Left forelimb (tissue), 1 donor: ENCODE measurements around the gene DRAXIN.

Source experiments
- DNase-seq: peaks from one replicate; pipeline ENCODE4 v3.0.0-alpha.2; 2018; ENCODE audit warnings: low spot score

Gene DRAXIN

GRCh38 chr1:11736746-11737639 is 45.5 kb downstream of the DRAXIN start:
- no peak for DNase-seq

GRCh38 chr1:11738096-11738495 is 46.6 kb downstream of the DRAXIN start:
- no peak for DNase-seq

- DNase-seq = no peak
These were observed 47.3 kb downstream of the DRAXIN start for GRCh38 chr1:11738783-11739182.

- no peak for DNase-seq
These were observed 49.0 kb downstream of the DRAXIN start for GRCh38 chr1:11740258-11741192.

- DNase-seq = no peak
These were observed 50.0 kb downstream of the DRAXIN start for GRCh38 chr1:11741482-11741881.

GRCh38 chr1:11741919-11742558 is 50.5 kb downstream of the DRAXIN start:
- DNase-seq = no peak

- DNase-seq = no peak
These were observed 52.8 kb downstream of the DRAXIN start for GRCh38 chr1:11744287-11744686.

- no peak for DNase-seq
These were observed 54.6 kb downstream of the DRAXIN start for GRCh38 chr1:11746092-11746491.

- DNase-seq = no peak
These were observed 55.4 kb downstream of the DRAXIN start for GRCh38 chr1:11746795-11747487.

GRCh38 chr1:11748294-11749202 is 57.0 kb downstream of the DRAXIN start:
- no peak for DNase-seq

- no peak for DNase-seq
These were observed 57.7 kb downstream of the DRAXIN start for GRCh38 chr1:11749203-11749689.

GRCh38 chr1:11749996-11750395 is 58.5 kb downstream of the DRAXIN start:
- no peak for DNase-seq

- no peak for DNase-seq
These were observed 59.6 kb downstream of the DRAXIN start for GRCh38 chr1:11751087-11751486.

GRCh38 chr1:11752359-11753088 is 61.0 kb downstream of the DRAXIN start:
- DNase-seq = no peak

- no peak for DNase-seq
These were observed 62.2 kb downstream of the DRAXIN start for GRCh38 chr1:11753555-11754208.

GRCh38 chr1:11757047-11757446 is 65.5 kb downstream of the DRAXIN start:
- DNase-seq = no peak

GRCh38 chr1:11759791-11760190 is 68.3 kb downstream of the DRAXIN start:
- DNase-seq = no peak

- no peak for DNase-seq
These were observed 69.8 kb downstream of the DRAXIN start for GRCh38 chr1:11761285-11761684.

GRCh38 chr1:11761988-11762406 is 70.5 kb downstream of the DRAXIN start, which contains the start of gene C1orf167:
TSS of gene C1orf167 (plus strand) at chr1:11762193. CDS start at chr1:11764401, 2,208 bp downstream.
- DNase-seq = no peak
